Sigmoid colon (tissue), 7 donors: ENCODE results near the gene SLC15A1. TPM values are rescaled to one million over a fixed set of nuclear protein-coding genes. Genes with fewer than 3 reads are reported as not detected.

Experiments
- DNase-seq: peaks from one replicate; pipeline ENCODE4 v3.0.0-alpha.2; 2019
- H3K27ac ChIP-seq, 4 donors: fragments of 200-600 bp; sonication (generic); one replicate each; pipeline ENCODE4 v1.5.1; 2016 to 2019; ENCODE audit warnings: mild to moderate bottlenecking in 1 of 4
- H3K27me3 ChIP-seq, 3 donors: fragments of 200-600 bp; sonication (generic); one replicate each; pipeline ENCODE4 v1.5.1; 2019; ENCODE audit warnings: mild to moderate bottlenecking in 1 of 3
- H3K36me3 ChIP-seq, 4 donors: fragments of 200-600 bp; sonication (generic); one replicate each; pipeline ENCODE4 v1.5.1; 2016 to 2019
- H3K4me1 ChIP-seq, 4 donors: fragments of 200-600 bp; sonication (generic); one replicate each; pipeline ENCODE4 v1.5.1; 2017 to 2019
- H3K4me3 ChIP-seq, 4 donors: fragments of 200-600 bp; sonication (generic); one replicate each; pipeline ENCODE4 v1.5.1; 2017 to 2019; ENCODE audit warnings: mild to moderate bottlenecking in 2 of 4, moderate library complexity in 1 of 4
- H3K9me3 ChIP-seq, 4 donors: fragments of 200-600 bp in 3 of 4; sonication (generic) in 3 of 4; one replicate each; pipeline versions ENCODE4 v1.5.1 to v1.6.1; 2013 to 2019
- CTCF ChIP-seq, 4 experiments: fragments of 450-650 bp in 3 of 4; fragments of 200-600 bp in 1 of 4; IDR thresholded peaks; one replicate each; pipeline ENCODE4 v1.5.1; 2016 to 2019; ENCODE audit warnings: antibody characterized with exemption in 4 of 4, mild to moderate bottlenecking in 3 of 4, moderate library complexity in 2 of 4
- EP300 ChIP-seq, 4 donors: sonication (generic); formaldehyde crosslinking; IDR thresholded peaks; one replicate each; pipeline ENCODE4 v1.6.1; 2017; ENCODE audit warnings: antibody characterized with exemption in 4 of 4
- POLR2A ChIP-seq, 2 donors: fragments of 450-650 bp; IDR thresholded peaks; one replicate each; pipeline ENCODE4 v1.6.1; 2016; ENCODE audit warnings: antibody characterized with exemption in 2 of 2, mild to moderate bottlenecking in 2 of 2, moderate library complexity in 2 of 2
- POLR2AphosphoS5 ChIP-seq, 4 donors: sonication (generic); formaldehyde crosslinking; IDR thresholded peaks; one replicate each; pipeline ENCODE4 v1.6.1; 2017; ENCODE audit warnings: antibody characterized with exemption in 4 of 4
- WGBS, 2 donors: extraction: QIAGEN DNeasy Blood & Tissue Kit; methylation state at CpG; one replicate each; pipeline ENCODE4 v1.1.7; 2013; 5-methylcytosine and 5-hydroxymethylcytosine counted together
- intact Hi-C: fragments of 100-400 bp; cut with DNase I; formaldehyde crosslinking; loops from one replicate; pipeline ENCODE4 v1.15.1; 2023
- polyA plus RNA-seq, 3 donors: library from polyadenylated mRNA; stranded (reverse); fragments of 200-250 nt; gene quantifications; one replicate each; pipeline ENCODE4 v1.2.3, GENCODE V29; 2013
- total RNA-seq, 4 donors: library from RNA; depleted of rRNA; stranded (reverse); fragments of >200 nt; gene quantifications; one replicate each; pipeline ENCODE4 v1.1.0, GENCODE V29; 2016
- donor health status: healthy with polysubstance abuse.
- donor health status: Bipolar disorder and iron deficiency.
- donor health status: healthy.

Gene SLC15A1
- total RNA-seq, result under 1 TPM in 2 of 4 donors, not detected in 2; under 0.01 to 0.83 TPM
- 10 to 100 TPM in 1 of 3 donors, 1 to 10 TPM in 2; 2.1 to 11.1 (median 4.2) TPM for polyA plus RNA-seq

DNA sequence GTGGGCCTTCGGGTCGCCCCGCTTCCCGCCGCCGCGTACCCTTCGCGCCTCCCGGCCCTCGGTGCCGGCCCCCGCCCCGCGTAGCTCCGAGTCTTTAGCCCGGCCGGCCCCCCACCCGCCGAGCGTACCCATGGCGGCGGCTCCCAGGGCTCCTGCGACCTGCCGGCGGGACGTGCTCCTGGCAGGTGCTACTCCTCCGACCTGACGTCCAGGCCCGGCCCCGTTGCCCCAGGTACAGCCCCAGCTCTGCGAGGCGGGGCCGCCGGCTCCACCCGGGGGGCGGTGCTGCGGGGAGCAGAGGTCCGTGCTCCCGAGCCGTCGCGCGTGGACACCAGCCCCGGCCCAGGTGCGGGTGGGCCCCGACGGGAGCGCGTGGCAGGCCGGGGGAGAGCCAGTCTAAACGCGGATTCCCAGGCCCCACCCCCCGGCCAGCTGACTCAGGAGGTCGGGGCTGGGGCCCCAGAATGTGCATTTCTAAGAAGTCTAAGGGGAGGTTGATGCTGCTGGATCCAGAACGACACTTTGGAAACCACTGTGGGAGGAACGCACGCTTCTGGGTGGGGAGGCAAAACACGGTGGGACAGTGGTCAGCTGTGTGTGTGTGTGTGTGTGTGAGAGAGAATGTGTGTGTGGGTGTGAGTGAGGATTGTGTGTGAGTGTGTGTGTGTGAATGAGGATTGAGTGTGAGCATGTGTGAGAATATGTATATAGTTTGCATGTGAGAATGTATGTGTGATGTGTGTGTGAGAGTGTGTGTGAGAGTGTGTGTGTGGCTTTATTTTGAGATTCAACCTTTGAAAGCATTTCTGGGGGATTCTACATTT lies at the start of gene SLC15A1:
Gene SLC15A1, minus strand, starts transcription at position 206 of the 824 bp plus-strand sequence. Its CDS starts 74 bp downstream, at position 132.
- intact Hi-C loops, result no loop called here
- no peak within 1 kb of the TSS for H3K27ac ChIP-seq
- peak within 1 kb of the TSS in 3 of 4 donors; percentile 27 to 36 (median 35) for H3K4me3 ChIP-seq
- no peaks in the 10 kb centered on the region for H3K9me3 ChIP-seq
- no peaks in the 10 kb centered on the region for H3K36me3 ChIP-seq
- peaks cover 14 to 47% (median 29%) of the 10 kb centered on the region in 3 donors for H3K27me3 ChIP-seq
- peaks cover 0 to 15% (median 12%) of the 10 kb centered on the region in 4 donors for H3K4me1 ChIP-seq
- WGBS, 2 donors, result 7 to 10% methylated on average over 59 of the region's 59 CpGs
- no peak for DNase-seq
- TF ChIP-seq EP300 (IDR thresholded peaks at IDR 0.05) (no peak), POLR2A (IDR thresholded peaks at IDR 0.05) (no peak), CTCF (IDR thresholded peaks at IDR 0.05) (no peak), POLR2AphosphoS5 (IDR thresholded peaks at IDR 0.05) (no peak)

- no peak overlapping the region for H3K27ac ChIP-seq
- DNase-seq, result no peak
- no peaks in the 10 kb centered on the region for H3K27me3 ChIP-seq
- no peak overlapping the region for H3K4me3 ChIP-seq
- WGBS, 2 donors, result 87% methylated on average over 10 of the region's 10 CpGs
- TF ChIP-seq EP300 (IDR thresholded peaks at IDR 0.05) (no peak), CTCF (IDR thresholded peaks at IDR 0.05) (no peak), POLR2A (IDR thresholded peaks at IDR 0.05) (no peak), POLR2AphosphoS5 (IDR thresholded peaks at IDR 0.05) (no peak)
- H3K9me3 ChIP-seq, result no peaks in the 10 kb centered on the region
- peaks cover 15 to 80% (median 19%) of the 10 kb centered on the region in 4 donors for H3K36me3 ChIP-seq
- H3K4me1 ChIP-seq, result peaks cover 0 to 11% (median 3%) of the 10 kb centered on the region in 4 donors
- intact Hi-C loops, result no loop called here
Observed at GRCh38 chr13:98801626-98802418, 49.4 kb upstream of the SLC15A1 start.

DNA sequence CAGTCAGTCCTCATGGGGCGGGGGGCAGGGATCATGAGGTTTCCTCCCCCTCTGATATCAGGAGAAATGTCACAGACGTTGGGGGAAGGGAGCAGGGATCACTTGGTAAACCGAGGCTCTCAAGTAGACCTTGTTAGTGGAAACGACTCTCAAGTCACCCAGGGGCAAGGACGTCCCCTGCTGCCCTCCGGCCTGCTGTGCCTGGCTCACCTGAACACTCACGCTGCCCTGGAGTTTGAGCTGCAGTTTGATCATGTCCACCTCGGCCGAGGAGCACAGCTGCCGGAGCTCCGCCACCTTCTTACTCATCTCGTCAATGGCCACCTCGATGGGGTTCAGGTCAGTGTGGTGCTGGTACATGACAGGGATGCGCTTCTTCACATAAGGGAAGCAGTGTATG lies 47.6 kb upstream of the SLC15A1 start:
- H3K27ac ChIP-seq, result no peak overlapping the region
- peaks cover 16 to 80% (median 21%) of the 10 kb centered on the region in 4 donors for H3K36me3 ChIP-seq
- H3K9me3 ChIP-seq, result no peaks in the 10 kb centered on the region
- no peak for TF ChIP-seq EP300 (IDR thresholded peaks at IDR 0.05)
- no peak for TF ChIP-seq POLR2A (IDR thresholded peaks at IDR 0.05)
- no peak for TF ChIP-seq CTCF (IDR thresholded peaks at IDR 0.05)
- no peak for TF ChIP-seq POLR2AphosphoS5 (IDR thresholded peaks at IDR 0.05)
- H3K27me3 ChIP-seq, result no peaks in the 10 kb centered on the region
- H3K4me3 ChIP-seq, result no peak overlapping the region
- intact Hi-C loops, result no loop called here
- 95% methylated on average over 14 of the region's 14 CpGs for WGBS, 2 donors
- H3K4me1 ChIP-seq, result peaks cover 0 to 11% (median 3%) of the 10 kb centered on the region in 4 donors
- DNase-seq, result no peak

GRCh38 chr13:98798849-98799645 lies 46.6 kb upstream of the SLC15A1 start:
- H3K36me3 ChIP-seq, result peaks cover 6 to 80% (median 20%) of the 10 kb centered on the region in 4 donors
- no peak overlapping the region for H3K4me3 ChIP-seq
- H3K4me1 ChIP-seq, result peaks cover 0 to 11% (median 3%) of the 10 kb centered on the region in 4 donors
- intact Hi-C loops, result no loop called here
- no peaks in the 10 kb centered on the region for H3K27me3 ChIP-seq
- H3K9me3 ChIP-seq, result no peaks in the 10 kb centered on the region
- no peak overlapping the region for H3K27ac ChIP-seq
- no peak for DNase-seq
- TF ChIP-seq EP300 (IDR thresholded peaks at IDR 0.05), result no peak
- no peak for TF ChIP-seq POLR2AphosphoS5 (IDR thresholded peaks at IDR 0.05)
- no peak for TF ChIP-seq POLR2A (IDR thresholded peaks at IDR 0.05)
- no peak for TF ChIP-seq CTCF (IDR thresholded peaks at IDR 0.05)
- 84% methylated on average over 5 of the region's 5 CpGs for WGBS, 2 donors
